OCI-LY1 (cell line): ENCODE measurements around the gene CCDC141.

ENCODE experiments used
- EZH2 ChIP-seq: fragments of 200-600 bp; sonication (generic), shearing (Covaris generic); IDR thresholded peaks from 2 replicates; pipeline ENCODE4 v1.8.0; 2017; ENCODE audit warnings: borderline replicate concordance, mixed run types, mild to moderate bottlenecking, antibody characterized with exemption, low read length, moderate library complexity, mixed read lengths
- TF ChIP-seq, protein P1 (sequence below): fragments of 200-600 bp; sonication (generic), shearing (Covaris generic); IDR thresholded peaks from 2 replicates; pipeline ENCODE4 v1.5.1; 2017; ENCODE audit warnings: mild to moderate bottlenecking, antibody characterized with exemption, low read length, moderate library complexity, mixed read lengths

DNA sequence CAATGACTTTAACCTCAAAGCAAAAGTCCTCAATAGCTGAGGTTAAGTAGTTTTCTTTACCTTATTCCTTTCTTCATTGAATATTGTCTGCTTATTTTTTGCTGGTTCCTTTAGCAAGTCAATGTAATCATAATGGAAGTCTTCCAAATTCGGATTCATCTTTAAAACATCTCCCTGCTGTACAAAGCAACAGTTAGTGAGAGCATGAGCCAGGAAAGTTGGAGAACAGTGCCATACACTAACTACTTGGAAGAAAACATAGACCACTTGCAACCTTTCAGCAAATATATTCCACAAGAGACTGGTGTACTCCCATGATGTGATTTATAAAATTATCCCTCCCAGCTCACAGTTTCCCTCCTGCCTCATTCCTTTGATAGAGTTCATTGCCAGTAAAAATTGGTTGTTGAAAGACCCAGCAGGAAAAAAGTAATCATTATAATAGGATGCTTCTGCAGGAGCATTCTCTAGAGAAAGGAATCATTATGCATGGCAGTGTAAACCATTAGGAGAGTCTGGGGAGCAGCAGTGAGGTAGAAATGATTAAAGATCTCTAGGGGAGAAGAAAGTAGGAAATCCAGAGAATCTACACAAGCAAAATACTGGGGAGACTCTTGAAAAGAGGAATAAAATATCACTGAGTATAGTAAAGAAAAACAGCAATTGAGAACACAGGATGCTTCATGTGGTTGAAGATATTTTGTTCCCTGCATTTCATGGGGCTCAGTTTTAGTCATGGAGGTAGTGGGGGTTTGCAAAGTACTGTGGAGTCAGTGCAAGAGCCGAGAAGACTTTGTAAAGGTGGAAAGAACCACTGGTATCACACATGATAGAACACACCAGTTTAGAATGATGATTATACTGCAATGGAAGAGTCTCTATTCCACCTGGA, 204.1 kb downstream of the CCDC141 start:
- TF ChIP-seq EZH2, result no peak
- TF ChIP-seq, protein P1, sequence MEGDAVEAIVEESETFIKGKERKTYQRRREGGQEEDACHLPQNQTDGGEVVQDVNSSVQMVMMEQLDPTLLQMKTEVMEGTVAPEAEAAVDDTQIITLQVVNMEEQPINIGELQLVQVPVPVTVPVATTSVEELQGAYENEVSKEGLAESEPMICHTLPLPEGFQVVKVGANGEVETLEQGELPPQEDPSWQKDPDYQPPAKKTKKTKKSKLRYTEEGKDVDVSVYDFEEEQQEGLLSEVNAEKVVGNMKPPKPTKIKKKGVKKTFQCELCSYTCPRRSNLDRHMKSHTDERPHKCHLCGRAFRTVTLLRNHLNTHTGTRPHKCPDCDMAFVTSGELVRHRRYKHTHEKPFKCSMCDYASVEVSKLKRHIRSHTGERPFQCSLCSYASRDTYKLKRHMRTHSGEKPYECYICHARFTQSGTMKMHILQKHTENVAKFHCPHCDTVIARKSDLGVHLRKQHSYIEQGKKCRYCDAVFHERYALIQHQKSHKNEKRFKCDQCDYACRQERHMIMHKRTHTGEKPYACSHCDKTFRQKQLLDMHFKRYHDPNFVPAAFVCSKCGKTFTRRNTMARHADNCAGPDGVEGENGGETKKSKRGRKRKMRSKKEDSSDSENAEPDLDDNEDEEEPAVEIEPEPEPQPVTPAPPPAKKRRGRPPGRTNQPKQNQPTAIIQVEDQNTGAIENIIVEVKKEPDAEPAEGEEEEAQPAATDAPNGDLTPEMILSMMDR, result no peak
